GM18873 (cell line): ENCODE measurements around the gene ZFR.
A peak's percentile ranks its signal among the peaks of the same experiment; 100 is the strongest.
"Not testable (repeated sequence)": the region's sequence is repeated elsewhere in the genome, so short reads cannot be mapped to it uniquely, and the experiment has no call there.

ENCODE experiments used
- ATAC-seq: cut with Tn5 transposase; IDR thresholded peaks from one replicate; pipeline ENCODE4 v1.9.1; 2021; ENCODE audit warnings: mild to moderate bottlenecking, moderate library complexity, moderate number of reproducible peaks; ENCODE audit not compliant: unreplicated experiment, low FRiP score

ZFR gene

DNA sequence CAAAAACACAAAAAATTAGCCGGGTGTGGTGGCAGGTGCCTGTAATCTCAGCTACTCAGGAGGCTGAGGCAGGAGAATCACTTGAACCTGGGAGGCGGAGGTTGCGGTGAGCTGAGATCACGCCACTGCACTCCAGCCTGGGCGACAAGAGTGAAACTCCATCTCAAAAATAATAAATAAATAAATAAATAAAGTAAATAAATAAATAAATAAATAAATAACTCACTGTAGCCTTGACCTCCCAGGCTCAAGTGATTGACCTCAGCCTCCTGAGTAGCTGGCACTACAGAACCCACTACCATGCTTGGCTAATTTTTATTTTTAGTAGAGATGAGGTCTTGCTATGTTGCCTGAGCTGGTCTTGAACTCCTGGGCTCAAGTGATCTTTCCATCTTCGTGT lies 77.3 kb downstream of the ZFR start:
- not testable (repeated sequence) for ATAC-seq

DNA sequence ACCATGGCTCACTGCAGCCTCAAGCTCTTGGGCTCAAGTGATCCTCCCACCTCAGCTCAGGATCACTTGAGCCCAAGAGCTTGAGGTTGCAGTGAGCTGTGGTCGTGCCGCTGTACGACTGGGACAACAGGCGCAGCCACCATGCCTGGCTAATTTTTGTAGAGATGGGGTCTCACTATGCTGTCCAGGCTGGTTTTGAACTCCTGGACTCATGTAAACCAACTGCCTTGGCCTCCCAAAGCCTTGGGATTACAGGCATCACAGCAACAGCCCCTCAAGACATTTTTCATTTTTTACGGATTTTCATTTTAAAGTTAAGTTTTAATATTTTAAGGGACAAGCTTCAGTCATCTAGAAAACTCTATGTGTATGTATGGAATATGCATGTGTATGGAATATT lies 78.9 kb downstream of the ZFR start:
- no peak for ATAC-seq

DNA sequence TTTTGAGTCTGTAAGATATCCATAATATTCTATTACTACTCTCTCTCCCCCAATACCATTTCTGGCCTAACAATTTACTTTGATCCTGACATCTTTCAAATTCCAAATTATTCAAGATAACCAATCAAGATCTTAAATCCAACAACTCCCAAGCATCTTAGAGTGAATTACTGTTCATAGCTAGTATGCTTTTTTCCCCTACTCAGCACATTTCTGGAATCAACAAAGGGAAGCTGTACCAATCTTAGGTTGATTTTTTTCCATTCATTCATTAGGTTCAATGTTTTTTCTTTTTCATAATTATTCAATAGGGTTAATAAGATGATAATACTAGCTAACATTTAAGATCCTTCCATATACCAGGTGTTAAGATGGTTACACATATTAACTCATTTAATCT lies 81.5 kb downstream of the ZFR start:
- no peak for ATAC-seq

DNA sequence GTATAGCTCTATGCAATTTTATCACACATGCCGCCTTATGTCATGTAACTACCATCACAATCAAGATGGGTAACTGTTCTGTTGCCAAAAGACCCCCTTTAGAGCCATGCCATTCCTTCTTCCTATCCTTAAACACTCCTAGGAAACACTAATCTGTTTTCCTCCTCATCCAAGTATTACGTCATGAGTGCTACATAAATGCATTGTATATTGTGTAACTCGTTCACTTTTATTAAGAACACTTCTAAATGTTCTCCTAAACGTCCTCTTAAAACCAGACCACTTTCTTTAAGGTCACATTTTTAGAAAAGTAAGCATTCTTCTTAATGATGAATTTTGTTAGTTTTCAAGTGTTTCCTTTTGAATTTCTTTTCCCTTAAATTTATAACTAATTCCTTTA lies 82.0 kb downstream of the ZFR start:
- ATAC-seq = no peak

DNA sequence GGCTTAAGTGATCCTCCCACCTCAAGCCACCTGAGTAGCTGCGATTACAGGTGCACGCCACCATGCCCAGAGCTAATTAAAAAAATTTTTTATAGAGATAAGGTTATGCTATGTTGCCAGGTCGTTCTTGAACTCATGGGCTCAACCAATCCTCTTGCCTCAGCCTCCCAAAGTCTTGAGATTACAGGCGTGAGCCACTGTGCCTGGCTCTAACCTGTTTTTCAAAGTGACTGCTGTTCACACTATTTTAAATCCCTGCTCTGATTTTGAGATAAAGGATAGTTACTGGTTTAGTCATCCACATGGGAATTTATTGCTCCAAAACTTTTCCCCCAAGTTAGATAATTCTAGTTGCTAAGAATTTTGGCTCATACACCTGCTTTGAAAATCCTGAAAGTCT lies 83.6 kb downstream of the ZFR start:
- no peak for ATAC-seq

DNA sequence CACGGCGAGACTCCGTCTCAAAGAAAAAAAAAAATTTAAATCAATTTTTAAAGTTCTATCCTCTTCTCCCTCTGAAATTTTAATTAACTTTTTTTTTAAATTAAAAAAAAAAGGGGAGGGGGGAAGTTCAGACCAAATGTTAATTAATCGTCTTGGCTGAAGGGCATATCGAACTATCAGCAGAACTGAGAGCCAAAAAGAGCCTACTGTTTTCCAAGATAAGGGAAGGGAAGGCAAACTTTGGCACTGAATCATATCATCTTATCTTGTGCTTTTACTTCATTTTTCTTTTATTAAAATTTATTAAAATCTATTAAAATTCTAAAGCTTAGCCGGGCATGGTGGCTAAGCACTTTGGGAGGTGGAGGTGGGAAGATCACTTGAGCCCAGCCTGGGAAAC lies 85.9 kb downstream of the ZFR start:
- ATAC-seq = no peak

DNA sequence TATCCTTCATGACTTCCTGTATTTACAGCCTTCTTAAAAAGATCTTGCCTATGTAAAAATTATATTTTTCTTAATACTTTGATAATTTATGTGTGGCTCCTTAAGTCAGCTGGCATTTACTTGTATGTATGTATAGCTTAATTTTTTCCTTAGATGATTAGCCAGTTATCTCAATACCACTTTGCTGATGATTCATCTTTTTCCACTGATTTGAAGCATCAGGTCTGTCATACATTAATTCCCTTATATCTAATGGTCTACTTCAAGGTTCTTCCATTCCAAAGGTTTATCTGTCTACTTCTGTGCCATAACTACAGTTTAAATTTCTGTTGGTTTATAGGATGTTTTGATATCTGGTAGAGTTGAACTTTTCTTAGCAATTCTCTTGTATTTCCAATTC lies 86.9 kb downstream of the ZFR start:
- no peak for ATAC-seq

DNA sequence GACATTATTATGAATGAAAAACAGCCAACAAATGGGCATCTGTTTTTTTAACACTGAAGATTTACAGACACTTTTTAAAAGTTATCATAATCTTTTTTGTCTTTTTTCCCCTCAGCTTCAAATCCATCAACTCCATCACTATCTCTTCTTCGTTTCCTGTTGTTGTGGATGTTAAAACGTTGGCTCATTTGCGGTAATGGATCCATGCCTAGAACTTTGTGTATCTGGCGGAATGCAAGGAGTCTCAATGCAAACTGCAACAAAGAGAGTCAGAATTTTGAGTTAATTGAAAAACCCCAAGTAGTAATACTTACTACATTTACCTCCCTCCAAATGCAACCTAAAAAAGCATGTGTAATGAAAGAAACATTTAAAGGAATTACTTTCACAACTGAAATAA lies 88.9 kb downstream of the ZFR start:
- no peak for ATAC-seq

DNA sequence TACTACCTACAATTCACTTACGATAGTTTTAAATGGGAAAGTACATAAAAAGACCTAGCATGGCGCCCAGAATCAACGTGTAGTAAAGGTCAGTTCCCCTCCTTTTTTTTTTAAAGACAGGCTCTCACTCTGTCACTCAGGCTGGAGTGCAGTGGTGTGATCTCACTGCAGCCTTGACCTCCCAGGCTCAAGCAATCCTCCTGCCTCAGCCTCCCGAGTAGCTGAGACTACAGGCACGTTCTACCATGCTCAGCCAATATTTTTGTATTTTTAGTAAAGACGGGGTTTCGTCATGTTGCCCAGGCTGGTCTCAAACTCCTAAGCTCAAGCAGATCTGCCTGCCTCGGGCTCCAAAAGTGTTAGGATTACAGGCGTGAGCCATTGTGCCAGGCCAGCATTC lies 91.1 kb downstream of the ZFR start:
- ATAC-seq = no peak

DNA sequence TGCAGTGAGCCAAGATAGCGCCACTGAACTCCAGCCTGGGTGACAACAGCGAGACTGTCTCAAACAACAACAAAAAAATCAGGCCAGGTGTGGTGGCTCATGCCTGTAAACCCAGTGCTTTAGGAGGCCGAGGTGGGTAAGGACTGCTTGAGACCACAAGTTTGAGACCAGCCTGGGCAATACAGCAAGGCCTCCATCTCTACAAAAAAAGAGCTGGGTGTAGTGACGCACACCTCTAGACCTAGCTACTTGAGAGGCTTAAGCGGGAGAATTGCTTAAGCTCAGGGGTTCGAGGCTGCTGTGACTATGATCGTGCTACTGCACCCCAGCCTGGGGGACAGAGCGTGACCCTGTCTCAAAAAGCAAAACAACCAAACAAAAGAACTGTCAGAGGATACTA lies 91.9 kb downstream of the ZFR start:
- ATAC-seq = no peak

DNA sequence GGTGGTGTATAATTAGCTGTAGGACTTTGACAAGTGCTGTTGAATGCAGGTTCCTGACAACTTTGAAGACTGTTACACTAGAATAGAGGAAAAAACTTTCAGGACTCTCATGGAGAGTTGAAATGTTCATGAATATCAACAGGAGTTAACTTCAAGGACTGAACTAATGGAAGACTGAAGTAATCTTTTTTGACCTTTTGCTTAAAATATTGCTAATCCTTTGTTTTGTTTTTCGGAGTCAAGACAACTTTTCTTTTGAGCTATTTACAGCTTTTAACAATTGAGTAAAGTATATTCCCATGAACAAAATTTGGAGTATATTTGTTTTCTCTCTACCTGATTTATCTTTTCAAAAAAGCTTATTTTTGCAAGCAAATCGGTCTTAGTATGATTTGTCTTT lies 97.7 kb downstream of the ZFR start:
- ATAC-seq = no peak

DNA sequence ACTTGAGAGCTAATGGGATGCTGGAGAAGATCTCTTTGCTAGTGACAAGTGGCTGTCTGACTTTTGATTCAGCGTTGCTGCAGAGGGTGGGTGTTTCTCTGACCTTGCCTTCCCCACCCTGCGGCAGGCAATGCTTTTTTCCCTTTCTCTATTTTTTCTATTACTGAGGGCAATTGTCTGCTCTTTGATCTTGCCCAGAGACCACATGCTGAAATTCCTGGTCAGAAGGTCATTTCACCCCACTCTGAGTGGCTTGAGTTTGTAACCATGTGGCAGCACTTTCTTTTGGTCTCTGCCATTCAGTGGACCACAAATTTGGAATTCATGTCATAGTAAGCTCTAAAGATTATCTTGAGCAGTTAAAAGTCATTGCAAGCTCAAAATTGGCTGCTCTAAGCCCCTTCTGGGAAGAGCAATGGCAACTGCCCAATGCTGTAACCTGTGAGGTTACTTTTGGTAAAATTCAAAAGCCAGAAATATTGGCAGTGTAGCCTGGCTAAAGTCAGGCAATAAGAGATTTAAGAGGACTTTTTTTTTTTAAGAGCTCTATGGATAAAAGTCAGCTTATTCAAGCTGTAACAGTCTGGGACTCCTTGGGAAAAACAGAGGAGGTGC lies 101.4 kb downstream of the ZFR start:
- ATAC-seq = no peak

DNA sequence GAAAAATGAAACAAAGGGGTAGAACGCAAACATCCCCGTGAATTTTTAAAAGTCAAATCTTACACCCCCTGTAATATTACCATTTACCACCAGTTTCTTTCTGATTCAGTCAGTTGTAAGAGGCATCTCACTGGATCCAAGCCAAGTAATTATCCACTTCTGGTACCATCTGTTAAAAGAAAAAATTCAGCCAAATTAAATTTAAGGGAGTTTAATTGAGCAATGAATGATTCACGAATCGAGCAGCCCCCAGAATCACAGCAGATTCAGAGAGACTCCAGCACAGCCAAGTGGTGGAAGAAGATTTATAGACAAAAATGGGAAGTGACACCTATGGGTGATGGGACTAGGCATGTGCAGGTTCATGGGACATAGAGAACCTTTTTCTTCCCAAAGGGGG lies 101.9 kb downstream of the ZFR start:
- ATAC-seq = no peak

DNA sequence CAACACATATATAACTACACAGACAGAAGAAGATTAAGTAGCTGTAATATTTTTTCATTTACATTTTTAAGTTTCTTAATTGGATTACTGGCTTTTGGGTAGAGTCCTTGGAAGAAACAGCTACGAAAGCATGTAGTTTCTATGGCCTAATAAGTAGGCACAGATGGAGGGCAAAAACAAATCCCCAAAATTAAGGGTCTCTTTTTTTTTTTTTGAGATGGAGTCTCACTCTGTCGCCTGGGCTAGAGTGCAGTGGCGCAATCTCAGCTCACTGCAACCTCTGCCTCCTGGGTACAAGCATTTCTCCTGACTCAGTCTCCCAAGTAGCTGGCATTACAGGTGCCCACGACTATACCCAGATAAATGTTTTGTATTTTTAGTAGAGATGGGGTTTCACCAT lies 104.7 kb downstream of the ZFR start:
- no peak for ATAC-seq

DNA sequence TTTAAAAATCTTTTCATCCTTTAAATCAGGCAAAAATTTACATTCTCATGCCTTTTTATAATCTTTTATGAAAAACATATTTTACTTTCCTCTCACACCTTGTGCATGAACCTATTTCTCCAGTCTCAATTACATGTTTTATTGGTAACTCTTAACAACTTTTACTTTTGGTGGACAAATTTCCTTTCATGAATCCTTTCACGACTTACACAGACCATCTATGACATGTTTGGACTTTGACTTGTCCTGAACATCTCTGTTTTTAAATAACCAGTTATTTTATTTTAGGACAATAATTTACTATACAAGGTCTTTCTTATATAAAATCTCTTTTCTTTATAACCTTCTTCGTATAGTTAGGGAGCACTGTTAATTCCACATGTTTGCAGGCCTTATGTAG lies 105.3 kb downstream of the ZFR start:
- ATAC-seq = no peak

DNA sequence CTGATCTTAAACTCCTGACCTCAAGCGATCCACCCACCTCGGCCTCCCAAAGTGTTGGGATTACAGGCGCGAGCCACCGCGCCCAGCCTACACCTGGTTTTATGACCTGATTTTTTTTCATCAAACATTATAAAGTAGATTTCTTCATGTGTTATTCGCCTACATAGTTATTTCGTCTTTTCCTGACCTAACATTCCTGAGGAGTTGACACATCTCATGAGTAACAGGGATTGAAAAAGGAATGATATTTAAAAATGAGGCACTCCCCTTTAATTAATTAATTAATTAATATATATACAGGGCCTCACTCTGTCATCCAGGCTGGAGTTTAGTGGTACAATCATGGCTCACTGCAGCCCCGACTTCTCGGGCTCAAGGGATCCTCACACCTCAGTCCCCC lies 111.6 kb downstream of the ZFR start:
- no peak for ATAC-seq

DNA sequence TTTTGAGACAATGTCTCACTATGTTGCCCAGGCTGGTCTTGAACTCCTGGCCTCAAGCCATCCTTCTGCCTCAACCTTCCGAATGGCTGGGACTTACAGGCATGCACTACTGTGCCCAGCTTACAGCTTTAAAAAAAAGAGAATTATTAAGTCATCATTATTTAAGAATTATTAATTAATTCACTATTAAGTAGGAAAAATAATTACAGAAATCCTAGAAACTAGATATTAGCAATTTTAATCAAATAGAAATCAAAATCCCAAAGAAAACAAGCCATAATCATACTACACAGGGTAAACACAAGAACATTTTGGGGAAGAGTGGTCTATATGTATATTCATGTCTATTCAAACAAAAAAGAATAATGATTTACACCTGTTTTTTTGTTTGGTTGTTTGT lies 112.2 kb downstream of the ZFR start:
- ATAC-seq = no peak

DNA sequence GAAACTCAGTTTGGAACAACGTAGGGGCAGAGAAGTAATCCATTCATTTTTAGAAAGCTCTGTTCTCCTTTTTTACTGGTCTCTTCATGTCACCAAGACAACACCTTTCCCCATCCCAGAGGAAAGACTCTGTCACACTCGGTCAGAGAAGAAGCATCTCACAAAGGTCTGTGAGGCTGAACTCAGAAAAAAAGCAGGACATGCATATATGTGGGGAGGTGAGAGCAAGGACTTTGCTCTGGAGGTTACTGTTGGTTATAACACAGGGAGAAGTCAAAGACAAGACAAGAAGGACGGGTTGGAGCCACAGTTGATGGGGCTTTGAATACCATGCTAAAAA lies 112.6 kb downstream of the ZFR start:
- no peak for ATAC-seq

DNA sequence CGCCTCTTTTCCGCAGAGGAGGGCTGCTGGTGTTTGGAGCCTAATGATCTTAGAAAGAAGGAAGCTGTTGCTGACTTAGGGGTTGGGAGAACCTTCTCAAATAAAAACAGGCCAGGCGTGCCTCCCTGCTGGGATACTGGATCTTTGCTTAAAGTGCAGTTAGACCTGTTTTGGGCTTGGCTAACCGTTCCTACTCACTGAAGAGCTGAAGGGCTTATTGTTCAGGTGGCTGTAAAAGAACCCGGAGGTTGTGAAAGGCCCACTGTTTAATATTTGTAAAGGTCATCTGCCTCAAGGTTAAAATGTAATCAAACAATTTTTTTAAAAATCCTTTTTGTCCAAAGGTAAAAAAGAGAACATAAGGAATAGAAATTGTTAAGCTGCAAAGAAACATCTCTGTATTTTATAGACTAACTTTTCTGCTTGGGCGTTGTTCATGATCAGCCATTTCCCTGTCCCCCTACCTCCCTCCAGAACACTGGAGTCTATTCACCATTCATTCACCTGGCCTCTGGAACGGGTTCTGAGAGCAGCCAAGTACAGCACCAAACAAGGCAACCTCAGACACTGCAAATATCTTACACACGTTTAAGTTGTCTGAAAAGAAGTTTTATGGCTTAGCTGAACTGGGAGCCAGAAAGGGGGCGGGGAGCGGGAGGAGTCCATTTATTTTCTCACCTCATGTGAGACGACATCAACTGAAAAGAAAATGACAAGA lies 113.2 kb downstream of the ZFR start:
- ATAC-seq = no peak

DNA sequence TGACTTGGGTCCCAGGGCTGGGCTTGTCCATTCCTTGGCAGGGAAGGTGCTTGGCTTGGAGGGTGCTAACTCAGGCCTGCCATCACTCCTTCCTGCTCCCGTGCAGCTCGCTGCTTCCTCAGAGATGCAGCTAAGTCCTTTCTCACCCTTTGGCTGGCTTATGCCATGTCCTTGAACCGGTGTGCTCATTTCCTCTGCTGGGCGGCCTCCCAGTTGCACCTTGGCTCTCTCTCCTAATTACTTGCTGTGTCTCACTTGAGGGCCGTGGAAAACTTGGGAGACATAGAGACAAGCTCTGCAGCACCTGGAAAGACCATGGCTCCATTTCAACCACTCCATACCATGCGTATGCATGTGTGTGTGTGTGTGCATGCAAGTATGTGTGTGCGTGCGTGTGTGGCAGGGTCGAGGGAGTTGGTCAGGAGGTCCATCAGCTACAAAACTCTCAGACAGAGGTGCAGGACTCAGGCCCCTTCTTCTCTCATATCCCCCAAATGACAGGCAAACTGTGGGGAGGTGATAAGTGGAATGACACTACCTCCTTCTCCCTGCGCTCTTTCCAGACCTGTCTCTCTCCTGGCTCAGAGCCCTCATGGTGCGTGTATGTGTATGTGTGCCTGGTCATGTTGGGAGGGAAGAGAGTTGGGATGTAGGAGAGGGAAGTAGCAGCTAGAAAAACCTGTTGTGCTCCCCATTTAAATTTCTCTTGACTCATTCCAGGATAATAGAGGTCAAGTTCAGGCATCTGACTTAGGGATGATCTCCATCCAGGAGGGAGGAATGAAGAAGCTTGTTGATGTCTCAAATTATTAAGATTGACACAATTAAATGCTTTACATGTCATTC lies 114.2 kb downstream of the ZFR start:
- no peak for ATAC-seq

DNA sequence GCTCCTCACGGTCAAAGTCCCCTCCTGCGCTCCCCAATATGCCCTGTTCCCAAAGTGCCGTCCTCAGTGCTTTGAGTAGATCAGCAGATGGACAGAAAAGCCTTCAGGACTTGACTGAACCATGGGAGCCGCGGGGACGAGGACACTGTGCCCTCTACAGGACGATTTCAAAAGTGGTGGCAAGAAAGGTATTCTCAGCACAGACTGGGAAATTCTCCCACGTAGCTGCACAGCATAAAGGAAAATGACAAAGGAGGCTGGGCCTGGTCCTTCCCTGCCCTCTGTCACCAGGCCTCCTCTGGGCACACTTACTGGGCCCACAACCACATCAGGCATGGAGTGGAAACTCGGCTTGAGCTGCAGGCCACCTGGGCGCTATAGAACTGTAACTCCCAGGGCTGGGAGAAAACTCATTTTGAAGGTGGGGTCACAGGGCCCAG lies 115.1 kb downstream of the ZFR start:
- peak; percentile 76 for ATAC-seq
